Measurements from ENCODE around the gene CCDC85B. TPM values are rescaled to one million over a fixed set of nuclear protein-coding genes. Genes with fewer than 3 reads are reported as not detected.
"Not testable (repeated sequence)": the region's sequence is repeated elsewhere in the genome, so short reads cannot be mapped to it uniquely, and the experiment has no call there.

CCDC85B gene
- polyA plus RNA-seq (2013, experiment 1 of 2), result 22.8 TPM
- polyA plus RNA-seq (2013, experiment 2 of 2), result 20.5 TPM

GRCh38 chr11:65890324-65891218 lies at the start of gene CCDC85B:
TSS of gene CCDC85B (plus strand) at chr11:65890673. CDS start at chr11:65890784, 111 bp downstream.
- Histone ChIP-seq H3K4me1 (ENCODE audit: control insufficient read depth, insufficient read depth, low read length, poor library complexity, severe bottlenecking) (peaks cover 48% of the 10 kb centered on the region), H3K4me3 (ENCODE audit: extremely low read depth, insufficient read depth, low read length, poor library complexity, severe bottlenecking) (peak within 1 kb of the TSS; percentile 59), H3K9me3 (ENCODE audit: control insufficient read depth, low read length) (no peaks in the 10 kb centered on the region), H3K36me3 (ENCODE audit: control insufficient read depth, insufficient read depth, low read length) (peaks cover 49% of the 10 kb centered on the region), H3K27ac (ENCODE audit: low read depth, low read length, severe bottlenecking) (peak within 1 kb of the TSS; percentile 78)
- WGBS, 2 experiments (ENCODE audit: insufficient coverage in 2 of 2), result 0 to 1% methylated on average over 63 to 88 of the region's 94 CpGs

GRCh38 chr11:65842144-65842543 lies 48.3 kb upstream of the CCDC85B start:
- Histone ChIP-seq H3K4me3 (ENCODE audit: extremely low read depth, insufficient read depth, low read length, poor library complexity, severe bottlenecking) (no peak overlapping the region), H3K4me1 (ENCODE audit: control insufficient read depth, insufficient read depth, low read length, poor library complexity, severe bottlenecking) (no peaks in the 10 kb centered on the region), H3K27ac (ENCODE audit: low read depth, low read length, severe bottlenecking) (no peak overlapping the region), H3K9me3 (ENCODE audit: control insufficient read depth, low read length) (no peaks in the 10 kb centered on the region), H3K36me3 (ENCODE audit: control insufficient read depth, insufficient read depth, low read length) (no peaks in the 10 kb centered on the region)
- WGBS, 2 experiments (ENCODE audit: insufficient coverage in 2 of 2), result 94 to 95% methylated on average over 4 of the region's 4 CpGs

DNA sequence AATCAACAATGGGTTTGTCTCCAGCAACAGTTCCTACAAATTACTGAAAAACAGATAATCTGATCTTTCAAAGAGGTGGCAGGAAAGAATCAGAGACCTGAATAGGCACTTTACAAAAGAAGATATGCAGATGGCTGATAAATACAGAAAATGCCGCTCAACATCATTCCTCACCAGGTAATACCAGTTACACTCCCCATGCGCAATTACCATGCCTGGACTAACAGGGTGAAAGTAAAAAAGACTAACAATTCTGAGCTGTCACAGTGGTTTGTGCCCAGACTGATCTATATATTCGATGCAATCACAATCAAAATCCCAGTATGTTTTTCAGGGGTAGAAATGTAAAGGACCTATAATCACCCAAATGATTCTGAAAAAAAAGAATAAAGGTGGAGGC lies 46.7 kb upstream of the CCDC85B start:
- Histone ChIP-seq H3K4me3 (ENCODE audit: extremely low read depth, insufficient read depth, low read length, poor library complexity, severe bottlenecking) (no peak overlapping the region), H3K27ac (ENCODE audit: low read depth, low read length, severe bottlenecking) (no peak overlapping the region), H3K4me1 (ENCODE audit: control insufficient read depth, insufficient read depth, low read length, poor library complexity, severe bottlenecking) (no peaks in the 10 kb centered on the region), H3K36me3 (ENCODE audit: control insufficient read depth, insufficient read depth, low read length) (no peaks in the 10 kb centered on the region), H3K9me3 (ENCODE audit: control insufficient read depth, low read length) (no peaks in the 10 kb centered on the region)
- no CpG with 5 or more reads among the region's 3 CpGs for WGBS, 2 experiments (ENCODE audit: insufficient coverage in 2 of 2)

DNA sequence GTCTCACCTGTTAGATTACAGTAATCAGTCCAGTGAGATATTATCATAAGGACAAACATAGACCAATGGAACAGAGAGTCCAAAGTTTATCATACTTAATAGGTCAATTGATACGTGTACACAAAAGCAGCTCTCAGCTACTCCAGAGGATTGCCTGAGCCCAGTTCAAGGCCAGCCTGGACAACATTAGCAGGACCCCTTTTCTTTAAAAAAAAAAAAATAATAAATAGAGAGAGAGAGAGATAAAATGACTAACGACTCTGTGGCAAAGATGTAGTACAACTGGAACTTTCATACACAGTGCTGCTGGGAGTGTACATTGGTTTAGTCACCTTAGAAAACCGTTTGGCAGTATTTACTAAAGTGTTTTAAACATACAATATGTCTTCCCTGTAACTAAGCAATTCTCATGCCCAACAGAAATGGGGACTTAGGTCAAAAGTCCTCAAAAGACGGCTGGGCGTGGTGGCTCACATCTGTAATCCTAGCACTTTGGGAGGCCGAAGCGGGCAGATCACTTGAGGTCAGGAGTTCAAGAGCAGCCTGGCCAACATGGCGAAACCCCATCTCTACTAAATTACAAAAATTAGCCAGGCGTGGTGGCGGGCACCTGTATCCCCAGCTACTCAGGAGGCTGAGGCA lies 46.1 kb upstream of the CCDC85B start:
- H3K4me3 ChIP-seq (ENCODE audit: extremely low read depth, insufficient read depth, low read length, poor library complexity, severe bottlenecking), result no peak overlapping the region
- H3K27ac ChIP-seq (ENCODE audit: low read depth, low read length, severe bottlenecking), result no peak overlapping the region
- H3K36me3 ChIP-seq (ENCODE audit: control insufficient read depth, insufficient read depth, low read length), result no peaks in the 10 kb centered on the region
- H3K4me1 ChIP-seq (ENCODE audit: control insufficient read depth, insufficient read depth, low read length, poor library complexity, severe bottlenecking), result no peaks in the 10 kb centered on the region
- no peaks in the 10 kb centered on the region for H3K9me3 ChIP-seq (ENCODE audit: control insufficient read depth, low read length)
- WGBS, 2 experiments (ENCODE audit: insufficient coverage in 2 of 2), result 97 to 98% methylated on average over 5 to 8 of the region's 10 CpGs

GRCh38 chr11:65847746-65848145 lies 42.7 kb upstream of the CCDC85B start:
- WGBS, 2 experiments (ENCODE audit: insufficient coverage in 2 of 2), result 90 to 97% methylated on average over 3 of the region's 3 CpGs
- Histone ChIP-seq H3K36me3 (ENCODE audit: control insufficient read depth, insufficient read depth, low read length) (peaks cover 18% of the 10 kb centered on the region), H3K9me3 (ENCODE audit: control insufficient read depth, low read length) (no peaks in the 10 kb centered on the region), H3K4me1 (ENCODE audit: control insufficient read depth, insufficient read depth, low read length, poor library complexity, severe bottlenecking) (no peaks in the 10 kb centered on the region), H3K27ac (ENCODE audit: low read depth, low read length, severe bottlenecking) (no peak overlapping the region), H3K4me3 (ENCODE audit: extremely low read depth, insufficient read depth, low read length, poor library complexity, severe bottlenecking) (no peak overlapping the region)

DNA sequence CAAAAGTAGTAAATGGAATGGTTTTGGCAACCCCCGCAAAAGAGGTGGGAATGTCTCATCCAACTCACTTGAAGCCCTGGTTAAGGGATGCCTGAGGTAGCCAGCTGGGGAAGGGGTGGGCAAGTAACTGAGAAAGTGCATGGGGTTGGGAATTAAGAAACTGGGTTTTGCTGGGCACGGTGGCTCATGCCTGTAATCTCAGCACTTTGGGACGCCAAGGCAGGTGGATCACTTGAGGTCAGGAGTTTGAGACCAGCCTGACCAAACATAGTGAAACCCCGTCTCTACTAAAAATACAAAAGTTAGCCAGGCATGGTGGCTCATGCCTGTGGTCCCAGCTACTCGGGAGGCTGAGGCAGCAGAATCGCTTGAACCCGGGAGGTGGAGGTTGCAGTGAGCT lies 41.8 kb upstream of the CCDC85B start:
- WGBS, 2 experiments (ENCODE audit: insufficient coverage in 2 of 2), result 74 to 77% methylated on average over 7 of the region's 7 CpGs
- not testable (repeated sequence) for H3K9me3 ChIP-seq (ENCODE audit: control insufficient read depth, low read length); H3K27ac ChIP-seq (ENCODE audit: low read depth, low read length, severe bottlenecking); H3K4me1 ChIP-seq (ENCODE audit: control insufficient read depth, insufficient read depth, low read length, poor library complexity, severe bottlenecking); H3K4me3 ChIP-seq (ENCODE audit: extremely low read depth, insufficient read depth, low read length, poor library complexity, severe bottlenecking)
- peaks cover 27% of the 10 kb centered on the region for H3K36me3 ChIP-seq (ENCODE audit: control insufficient read depth, insufficient read depth, low read length)

- Histone ChIP-seq H3K4me3 (ENCODE audit: extremely low read depth, insufficient read depth, low read length, poor library complexity, severe bottlenecking) (no peak overlapping the region), H3K27ac (ENCODE audit: low read depth, low read length, severe bottlenecking) (no peak overlapping the region), H3K36me3 (ENCODE audit: control insufficient read depth, insufficient read depth, low read length) (peaks cover 34% of the 10 kb centered on the region), H3K9me3 (ENCODE audit: control insufficient read depth, low read length) (no peaks in the 10 kb centered on the region), H3K4me1 (ENCODE audit: control insufficient read depth, insufficient read depth, low read length, poor library complexity, severe bottlenecking) (no peaks in the 10 kb centered on the region)
- 83% methylated on average over 7 of the region's 8 CpGs for WGBS, 2 experiments (ENCODE audit: insufficient coverage in 2 of 2)
Measured at GRCh38 chr11:65849366-65849765, 41.1 kb upstream of the CCDC85B start.

DNA sequence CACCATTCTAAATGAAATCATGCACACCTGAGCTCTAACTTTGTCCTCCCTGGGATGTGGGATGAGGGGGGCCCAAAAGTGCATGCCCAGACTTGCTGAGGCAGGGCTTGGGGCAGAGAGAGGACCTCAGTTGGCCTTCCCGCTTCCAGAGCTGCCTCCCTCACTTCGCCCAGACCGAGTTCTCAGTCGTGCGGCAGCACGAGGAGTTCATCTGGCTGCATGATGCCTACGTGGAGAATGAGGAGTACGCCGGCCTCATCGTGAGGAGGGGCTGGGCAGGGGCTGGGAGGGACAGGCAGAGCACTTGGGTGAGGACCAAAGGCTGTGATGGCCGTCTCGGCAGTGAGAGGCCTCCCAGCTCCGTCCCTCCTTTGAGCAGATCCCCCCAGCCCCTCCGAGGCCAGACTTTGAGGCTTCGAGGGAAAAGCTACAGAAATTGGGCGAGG lies 40.7 kb upstream of the CCDC85B start:
- 73 to 74% methylated on average over 16 of the region's 16 CpGs for WGBS, 2 experiments (ENCODE audit: insufficient coverage in 2 of 2)

GRCh38 chr11:65850217-65851082 lies 40.0 kb upstream of the CCDC85B start:
- Histone ChIP-seq H3K36me3 (ENCODE audit: control insufficient read depth, insufficient read depth, low read length) (peaks cover 45% of the 10 kb centered on the region), H3K4me1 (ENCODE audit: control insufficient read depth, insufficient read depth, low read length, poor library complexity, severe bottlenecking) (peaks cover 8% of the 10 kb centered on the region), H3K4me3 (ENCODE audit: extremely low read depth, insufficient read depth, low read length, poor library complexity, severe bottlenecking) (no peak overlapping the region), H3K9me3 (ENCODE audit: control insufficient read depth, low read length) (no peaks in the 10 kb centered on the region), H3K27ac (ENCODE audit: low read depth, low read length, severe bottlenecking) (peak overlapping the region; percentile 16)
- WGBS, 2 experiments (ENCODE audit: insufficient coverage in 2 of 2), result 90 to 96% methylated on average over 16 to 18 of the region's 20 CpGs

More for the DNA sequence above, 40.7 kb upstream of the CCDC85B start:
- Histone ChIP-seq H3K36me3 (ENCODE audit: control insufficient read depth, insufficient read depth, low read length) (peaks cover 38% of the 10 kb centered on the region), H3K4me3 (ENCODE audit: extremely low read depth, insufficient read depth, low read length, poor library complexity, severe bottlenecking) (no peak overlapping the region), H3K4me1 (ENCODE audit: control insufficient read depth, insufficient read depth, low read length, poor library complexity, severe bottlenecking) (peaks cover 1% of the 10 kb centered on the region), H3K27ac (ENCODE audit: low read depth, low read length, severe bottlenecking) (no peak overlapping the region), H3K9me3 (ENCODE audit: control insufficient read depth, low read length) (no peaks in the 10 kb centered on the region)

DNA sequence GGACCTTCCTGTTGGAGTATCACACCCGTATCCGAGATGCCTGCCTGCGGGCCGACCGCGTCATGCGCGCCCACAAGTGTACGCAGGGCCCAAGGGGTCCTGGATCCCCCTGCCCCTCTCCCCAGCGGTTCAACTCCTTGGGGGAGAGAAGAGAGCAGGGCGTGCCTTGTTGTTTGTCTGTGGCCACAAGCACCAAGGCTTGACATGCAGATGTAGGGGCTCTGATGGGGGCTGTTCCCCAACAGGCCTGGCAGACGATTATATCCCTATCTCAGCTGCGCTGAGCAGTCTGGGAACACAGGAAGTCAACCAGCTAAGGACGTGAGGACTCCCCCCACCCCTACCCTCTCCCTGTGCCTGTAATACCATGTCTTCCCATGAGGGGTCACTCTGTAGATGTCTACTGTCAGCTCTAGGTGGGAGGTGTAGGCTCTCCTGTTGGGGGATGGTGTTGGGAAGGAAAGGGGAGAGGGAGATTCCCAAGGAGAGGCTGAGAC lies 39.3 kb upstream of the CCDC85B start:
- Histone ChIP-seq H3K36me3 (ENCODE audit: control insufficient read depth, insufficient read depth, low read length) (peaks cover 52% of the 10 kb centered on the region), H3K9me3 (ENCODE audit: control insufficient read depth, low read length) (no peaks in the 10 kb centered on the region), H3K4me3 (ENCODE audit: extremely low read depth, insufficient read depth, low read length, poor library complexity, severe bottlenecking) (no peak overlapping the region), H3K4me1 (ENCODE audit: control insufficient read depth, insufficient read depth, low read length, poor library complexity, severe bottlenecking) (peaks cover 14% of the 10 kb centered on the region), H3K27ac (ENCODE audit: low read depth, low read length, severe bottlenecking) (peak overlapping the region; percentile 16)
- WGBS, 2 experiments (ENCODE audit: insufficient coverage in 2 of 2), result 94 to 98% methylated on average over 5 to 13 of the region's 14 CpGs
